Aorta (tissue), 5 donors: ENCODE measurements around the gene AQP2. TPM values are rescaled to one million over a fixed set of nuclear protein-coding genes. Genes with fewer than 3 reads are reported as not detected.

Experiments used
- ATAC-seq: fragments of 200-7000 bp; cut with Tn5 transposase; one replicate; pipeline ENCODE4 v1.9.1; 2022; ENCODE audit warnings: moderate library complexity; ENCODE audit not compliant: low FRiP score
- DNase-seq, 2 donors: peaks; one replicate each; pipeline ENCODE4 v3.0.0-alpha.2; 2020
- H3K27ac ChIP-seq, 2 donors: one replicate each; pipeline ENCODE4 v1.5.1; 2013; ENCODE audit warnings: low read length in 2 of 2, mild to moderate bottlenecking in 2 of 2, moderate library complexity in 2 of 2, control low read depth in 1 of 2, inconsistent platforms in 1 of 2, low read depth in 1 of 2
- H3K27me3 ChIP-seq, 2 donors: one replicate each; pipeline ENCODE4 v1.6.1; 2013; ENCODE audit warnings: control low read depth in 1 of 2, low read length in 1 of 2, mild to moderate bottlenecking in 1 of 2, moderate library complexity in 1 of 2; ENCODE audit not compliant: insufficient read depth in 2 of 2, control insufficient read depth in 1 of 2
- H3K36me3 ChIP-seq, 2 donors: one replicate each; pipeline ENCODE4 v1.6.1; 2013; ENCODE audit warnings: control low read depth in 1 of 2, low read length in 1 of 2, mild to moderate bottlenecking in 1 of 2; ENCODE audit not compliant: insufficient read depth in 2 of 2, control insufficient read depth in 1 of 2
- H3K4me1 ChIP-seq, 2 donors: one replicate each; pipeline ENCODE4 v1.6.1; 2013; ENCODE audit warnings: low read length in 2 of 2, control low read depth in 1 of 2, mild to moderate bottlenecking in 1 of 2, moderate library complexity in 1 of 2; ENCODE audit not compliant: insufficient read depth in 2 of 2, control insufficient read depth in 1 of 2
- H3K4me3 ChIP-seq, 2 donors: one replicate each; pipeline ENCODE4 v1.5.1; 2013; ENCODE audit warnings: low read length in 2 of 2, control low read depth in 1 of 2, mild to moderate bottlenecking in 1 of 2
- H3K9me3 ChIP-seq: one replicate; pipeline ENCODE4 v1.6.1; 2013; ENCODE audit warnings: mild to moderate bottlenecking, low read length; ENCODE audit not compliant: control insufficient read depth
- WGBS, 2 donors: extraction: QIAGEN DNeasy Blood & Tissue Kit; methylation state at CpG; one replicate each; pipeline ENCODE4 v1.1.7; 2013; 5-methylcytosine and 5-hydroxymethylcytosine counted together
- intact Hi-C, 2 donors: fragments of 100-400 bp; cut with DNase I; formaldehyde crosslinking; loops; one replicate each; pipeline versions ENCODE4 v1.14.2 to v1.15.0; 2022
- polyA plus RNA-seq, 2 donors: library from polyadenylated mRNA; stranded (reverse); fragments of 200-250 nt; gene quantifications; one replicate each; pipeline ENCODE4 v1.2.3, GENCODE V29; 2013
- total RNA-seq, 2 donors: library from RNA; stranded (reverse); fragmentation: NEBNext Ultra II Directional; extraction: Animal tissue kit (Norgen Biotek cat#: 25700); gene quantifications; one replicate each; pipeline ENCODE4 v1.2.1, GENCODE V29; 2021
- donor health status: healthy with polysubstance abuse.
- donor health status: Bipolar disorder and iron deficiency.
- donor health status: DM: no; HTN: no; CAD: no.
- donor health status: DM: no; HTN: no; CAD: no.
- donor health status: DM: yes; HTN: yes; CAD: no.

The AQP2 gene
- total and polyA plus RNA-seq, 4 donors = 0.21 TPM; not detected in 3

GRCh38 chr12:49924628-49925246 lies 25.8 kb upstream of the AQP2 start:
- H3K27me3 ChIP-seq = no peaks in the 10 kb centered on the region
- no peak overlapping the region for H3K4me3 ChIP-seq
- H3K27ac ChIP-seq = no peak overlapping the region
- no peak for ATAC-seq
- peak in 1 of 2 donors; percentile 42 for DNase-seq
- WGBS, 2 donors = 95 to 99% methylated on average over 7 of the region's 7 CpGs
- no peaks in the 10 kb centered on the region for H3K36me3 ChIP-seq
- H3K9me3 ChIP-seq = no peaks in the 10 kb centered on the region
- H3K4me1 ChIP-seq = no peaks in the 10 kb centered on the region
- intact Hi-C loops = no loop called here

- Histone ChIP-seq H3K4me1 (no peaks in the 10 kb centered on the region), H3K9me3 (no peaks in the 10 kb centered on the region), H3K27me3 (no peaks in the 10 kb centered on the region), H3K27ac (no peak overlapping the region), H3K36me3 (no peaks in the 10 kb centered on the region), H3K4me3 (no peak overlapping the region)
- WGBS, 2 donors = 90 to 95% methylated on average over 11 of the region's 11 CpGs
- intact Hi-C loops = no loop called here
- ATAC-seq (no peak), DNase-seq (peak in 1 of 2 donors; percentile 45)
These were observed 24.9 kb upstream of the AQP2 start for GRCh38 chr12:49925433-49926204.

GRCh38 chr12:49928471-49928870 lies 22.1 kb upstream of the AQP2 start:
- whole genome bisulfite sequencing, 2 donors = 96 to 97% methylated on average over 6 of the region's 6 CpGs
- ATAC-seq = no peak
- H3K4me3 ChIP-seq = no peak overlapping the region
- H3K27ac ChIP-seq = no peak overlapping the region
- DNase-seq = no peak
- no peaks in the 10 kb centered on the region for H3K4me1 ChIP-seq
- H3K27me3 ChIP-seq = no peaks in the 10 kb centered on the region
- H3K9me3 ChIP-seq = no peaks in the 10 kb centered on the region
- H3K36me3 ChIP-seq = no peaks in the 10 kb centered on the region
- intact Hi-C loops = no loop called here

DNA sequence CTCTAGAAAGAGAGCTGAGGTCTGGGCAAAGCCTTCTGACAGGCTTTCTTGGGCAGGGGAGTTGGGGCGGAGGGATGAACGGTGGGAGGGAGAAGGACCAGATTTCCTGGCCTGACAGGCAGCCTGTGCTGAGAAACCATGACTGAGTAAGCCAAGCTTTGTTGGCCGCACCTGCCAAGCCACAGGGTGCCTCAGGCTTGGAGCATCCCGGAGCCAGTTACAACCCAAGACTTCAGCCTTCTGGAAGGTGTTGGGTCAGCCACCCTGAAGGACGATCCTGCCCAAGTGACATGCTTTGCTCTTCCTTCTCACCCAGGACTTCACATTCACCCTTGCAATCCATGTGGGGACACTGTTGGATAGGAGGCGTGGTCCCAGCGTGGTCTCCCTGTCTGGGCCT lies 21.0 kb upstream of the AQP2 start:
- ATAC-seq (no peak), DNase-seq (peak in 1 of 2 donors; percentile 52)
- Histone ChIP-seq H3K27me3 (no peaks in the 10 kb centered on the region), H3K36me3 (no peaks in the 10 kb centered on the region), H3K4me1 (no peaks in the 10 kb centered on the region), H3K27ac (no peak overlapping the region), H3K9me3 (no peaks in the 10 kb centered on the region), H3K4me3 (no peak overlapping the region)
- WGBS, 2 donors = 87 to 92% methylated on average over 7 of the region's 7 CpGs
- intact Hi-C loops = no loop called here

- no peaks in the 10 kb centered on the region for H3K36me3 ChIP-seq
- no peaks in the 10 kb centered on the region for H3K9me3 ChIP-seq
- 55 to 65% methylated on average over 3 of the region's 3 CpGs for WGBS, 2 donors
- H3K27me3 ChIP-seq = no peaks in the 10 kb centered on the region
- no peak overlapping the region for H3K27ac ChIP-seq
- H3K4me1 ChIP-seq = no peaks in the 10 kb centered on the region
- H3K4me3 ChIP-seq = no peak overlapping the region
- no peak for ATAC-seq
- no peak for DNase-seq
- intact Hi-C loops = no loop called here
These were observed 19.8 kb upstream of the AQP2 start for GRCh38 chr12:49930515-49931288.

- no peak overlapping the region for H3K4me3 ChIP-seq
- intact Hi-C loops = no loop called here
- no peaks in the 10 kb centered on the region for H3K9me3 ChIP-seq
- no peaks in the 10 kb centered on the region for H3K27me3 ChIP-seq
- DNase-seq (no peak), ATAC-seq (no peak)
- H3K4me1 ChIP-seq = no peaks in the 10 kb centered on the region
- no peak overlapping the region for H3K27ac ChIP-seq
- WGBS, 2 donors = 74% methylated on average over 7 of the region's 7 CpGs
- no peaks in the 10 kb centered on the region for H3K36me3 ChIP-seq
These were observed 18.5 kb upstream of the AQP2 start for GRCh38 chr12:49932023-49932422.

DNA sequence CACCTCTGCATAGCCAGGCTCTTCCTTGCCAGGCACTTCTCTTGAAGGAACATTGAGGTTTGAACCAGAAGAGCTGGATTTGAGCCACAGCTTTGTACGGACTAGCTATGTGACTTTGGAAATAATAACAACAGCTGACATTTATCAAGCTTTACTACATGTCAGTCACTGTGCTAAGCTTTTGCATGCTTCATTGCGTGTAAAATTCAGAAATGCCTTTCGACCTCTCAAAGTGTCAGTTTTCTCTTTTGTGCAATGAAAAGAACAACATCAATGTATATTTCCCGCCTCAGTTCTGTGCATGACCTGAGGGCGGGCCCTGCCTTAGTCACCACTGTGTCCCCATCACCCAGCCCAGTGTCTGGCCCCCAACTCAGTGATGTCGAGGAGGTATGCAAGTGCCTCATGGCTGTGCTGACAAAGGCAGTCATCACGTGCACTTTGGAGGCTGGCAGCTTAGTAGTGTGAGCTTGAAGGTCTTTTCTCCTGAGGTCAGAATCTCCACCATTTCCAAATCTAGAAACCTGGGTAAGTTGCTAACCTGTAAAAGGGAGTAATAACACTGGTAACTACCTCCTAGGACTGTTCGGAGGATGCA lies 17.9 kb upstream of the AQP2 start:
- Histone ChIP-seq H3K4me3 (no peak overlapping the region), H3K36me3 (no peaks in the 10 kb centered on the region), H3K9me3 (no peaks in the 10 kb centered on the region), H3K4me1 (no peaks in the 10 kb centered on the region), H3K27ac (no peak overlapping the region), H3K27me3 (no peaks in the 10 kb centered on the region)
- 76 to 81% methylated on average over 8 of the region's 8 CpGs for WGBS, 2 donors
- DNase-seq (no peak), ATAC-seq (no peak)
- intact Hi-C loops = no loop called here

GRCh38 chr12:49933796-49934195 lies 16.7 kb upstream of the AQP2 start:
- Histone ChIP-seq H3K27me3 (no peaks in the 10 kb centered on the region), H3K4me1 (no peaks in the 10 kb centered on the region), H3K36me3 (no peaks in the 10 kb centered on the region), H3K9me3 (no peaks in the 10 kb centered on the region), H3K4me3 (no peak overlapping the region), H3K27ac (no peak overlapping the region)
- intact Hi-C loops = no loop called here
- DNase-seq = no peak
- no peak for ATAC-seq
- 87 to 90% methylated on average over 5 of the region's 5 CpGs for WGBS, 2 donors
